Activated B cell treated with CpG ODN at 0.5 μM for 24 hours (primary cell): ENCODE measurements around the gene ANP32B. TPM values are rescaled to one million over a fixed set of nuclear protein-coding genes. Genes with fewer than 3 reads are reported as not detected.
"Not testable (repeated sequence)": the region's sequence is repeated elsewhere in the genome, so short reads cannot be mapped to it uniquely, and the experiment has no call there.

Experiments used
- ATAC-seq: fragments of 200-7000 bp; cut with Tn5 transposase; one replicate; pipeline ENCODE4 v1.10.0; 2021; ENCODE audit warnings: low read depth, mild to moderate bottlenecking, moderate library complexity
- CTCF ChIA-PET: fragments of 350-600 bp; sonication (Branson Sonifier 250); formaldehyde crosslinking; loops from one replicate; lab custom pipeline; 2021; ENCODE audit warnings: antibody characterized with exemption; lab: Charles Lee
- POLR2A ChIA-PET: fragments of 350-600 bp; sonication (Branson Sonifier 250); formaldehyde crosslinking; loops from one replicate; lab custom pipeline; 2021; ENCODE audit warnings: antibody characterized with exemption; lab: Charles Lee
- DNase-seq: peaks from one replicate; pipeline ENCODE4 v3.0.0; 2022
- H3K27ac Mint-ChIP-seq: one replicate; pipeline ENCODE4 v1.8.0; 2020; ENCODE audit warnings: mixed read lengths
- H3K27me3 Mint-ChIP-seq: one replicate; pipeline ENCODE4 v1.8.0; 2021; ENCODE audit warnings: mixed read lengths
- H3K36me3 Mint-ChIP-seq: one replicate; pipeline ENCODE4 v1.8.0; 2021; ENCODE audit warnings: low read depth, mixed read lengths
- H3K4me1 Mint-ChIP-seq: one replicate; pipeline ENCODE4 v1.8.0; 2021; ENCODE audit warnings: mixed read lengths
- H3K4me3 Mint-ChIP-seq: one replicate; pipeline ENCODE4 v1.8.0; 2020; ENCODE audit warnings: mild to moderate bottlenecking, mixed read lengths
- H3K9me3 Mint-ChIP-seq: one replicate; pipeline ENCODE4 v1.8.0; 2020; ENCODE audit warnings: mixed read lengths
- CTCF ChIP-seq: fragments of 200-600 bp; IDR thresholded peaks from one replicate; pipeline ENCODE4 v1.8.0; 2022; ENCODE audit warnings: antibody characterized with exemption, mild to moderate bottlenecking
- intact Hi-C: fragments of 100-400 bp; cut with micrococcal nuclease; formaldehyde crosslinking; loops from one replicate; pipeline ENCODE4 v1.15.1; 2024
- total RNA-seq: library from RNA; stranded (reverse); gene quantifications from 2 replicates; pipeline ENCODE4 v1.2.3, GENCODE V29; 2022

The ANP32B gene
- total RNA-seq, 1 donor from 2014 or later: 162 TPM

GRCh38 chr9:97944612-97945011, 38.5 kb upstream of the ANP32B start:
- DNase-seq (no peak), ATAC-seq (no peak)
- no peak for TF ChIP-seq CTCF
- CTCF ChIA-PET: no interaction called here
- Mint-ChIP-seq H3K27ac (no peak overlapping the region), H3K9me3 (no peaks in the 10 kb centered on the region), H3K4me3 (no peak overlapping the region), H3K4me1 (no peaks in the 10 kb centered on the region), H3K36me3 (no peaks in the 10 kb centered on the region), H3K27me3 (peaks cover 8% of the 10 kb centered on the region)
- POLR2A ChIA-PET: no interaction called here
- intact Hi-C loops: no loop called here

GRCh38 chr9:97945470-97945869, 37.7 kb upstream of the ANP32B start:
- H3K36me3 Mint-ChIP-seq, POLR2A ChIA-PET, H3K4me1 Mint-ChIP-seq, DNase-seq, H3K9me3 Mint-ChIP-seq, intact Hi-C loops, H3K4me3 Mint-ChIP-seq, H3K27ac Mint-ChIP-seq, ATAC-seq, CTCF ChIA-PET: not testable (repeated sequence)
- H3K27me3 Mint-ChIP-seq: peaks cover 17% of the 10 kb centered on the region

GRCh38 chr9:97947094-97947493, 36.0 kb upstream of the ANP32B start:
- DNase-seq, H3K36me3 Mint-ChIP-seq, H3K9me3 Mint-ChIP-seq, intact Hi-C loops, H3K4me1 Mint-ChIP-seq, POLR2A ChIA-PET, ATAC-seq, H3K4me3 Mint-ChIP-seq, H3K27ac Mint-ChIP-seq, CTCF ChIA-PET: not testable (repeated sequence)
- H3K27me3 Mint-ChIP-seq: peaks cover 17% of the 10 kb centered on the region

GRCh38 chr9:97950873-97951272, 32.3 kb upstream of the ANP32B start:
- H3K4me3 Mint-ChIP-seq, intact Hi-C loops, DNase-seq, H3K9me3 Mint-ChIP-seq, H3K4me1 Mint-ChIP-seq, POLR2A ChIA-PET, CTCF ChIA-PET, H3K27ac Mint-ChIP-seq, H3K36me3 Mint-ChIP-seq: not testable (repeated sequence)
- ATAC-seq: peak; percentile 28
- peaks cover 17% of the 10 kb centered on the region for H3K27me3 Mint-ChIP-seq

GRCh38 chr9:97954550-97954989, 28.6 kb upstream of the ANP32B start:
- DNase-seq (no peak), ATAC-seq (peak; percentile 82)
- POLR2A ChIA-PET: no interaction called here
- TF ChIP-seq CTCF: no peak
- H3K27me3 Mint-ChIP-seq: peaks cover 9% of the 10 kb centered on the region
- H3K27ac Mint-ChIP-seq: no peak overlapping the region
- intact Hi-C loops: loop anchor here (1.0 kb wide), 2 partner anchors 31 to 244 kb away; no protein-coding TSS in a partner anchor
- CTCF ChIA-PET: interaction anchor here (1.2 kb wide), 1 partner anchor 31 kb away, joined by 5 read pairs; no protein-coding TSS in a partner anchor
- H3K4me3 Mint-ChIP-seq: no peak overlapping the region
- no peaks in the 10 kb centered on the region for H3K4me1 Mint-ChIP-seq
- no peaks in the 10 kb centered on the region for H3K36me3 Mint-ChIP-seq
- H3K9me3 Mint-ChIP-seq: no peaks in the 10 kb centered on the region

- no peaks in the 10 kb centered on the region for H3K9me3 Mint-ChIP-seq
- TF ChIP-seq CTCF: no peak
- no peak overlapping the region for H3K27ac Mint-ChIP-seq
- ATAC-seq (no peak), DNase-seq (no peak)
- no peaks in the 10 kb centered on the region for H3K27me3 Mint-ChIP-seq
- H3K36me3 Mint-ChIP-seq: no peaks in the 10 kb centered on the region
- H3K4me3 Mint-ChIP-seq: no peak overlapping the region
- CTCF ChIA-PET: interaction anchor here (0.6 to 1.2 kb wide), 2 partner anchors 33 to 281 kb away, joined by 3 to 7 read pairs; no protein-coding TSS in a partner anchor
- POLR2A ChIA-PET: interaction anchor here (1.0 to 1.4 kb wide), 2 partner anchors 26 to 34 kb away, joined by 3 to 8 read pairs; partner anchors contain the start of gene TRMO
- intact Hi-C loops: no loop called here
- no peaks in the 10 kb centered on the region for H3K4me1 Mint-ChIP-seq
These were observed 26.8 kb upstream of the ANP32B start for GRCh38 chr9:97956331-97956730.
